HG03045 (cell line): ENCODE results near the gene BPNT1.
"Not testable (repeated sequence)": the region's sequence is repeated elsewhere in the genome, so short reads cannot be mapped to it uniquely, and the experiment has no call there.

Experiments
- ATAC-seq: cut with Tn5 transposase; IDR thresholded peaks from one replicate; pipeline ENCODE4 v1.9.1; 2021; ENCODE audit warnings: mild to moderate bottlenecking, moderate library complexity; ENCODE audit not compliant: unreplicated experiment

Gene BPNT1

GRCh38 chr1:220089650-220090556 is at the start of gene BPNT1:
BPNT1 (minus strand) TSS chr1:220089788; CDS start chr1:220079846, 9,942 bp downstream.
- peak; percentile 67 for ATAC-seq

DNA sequence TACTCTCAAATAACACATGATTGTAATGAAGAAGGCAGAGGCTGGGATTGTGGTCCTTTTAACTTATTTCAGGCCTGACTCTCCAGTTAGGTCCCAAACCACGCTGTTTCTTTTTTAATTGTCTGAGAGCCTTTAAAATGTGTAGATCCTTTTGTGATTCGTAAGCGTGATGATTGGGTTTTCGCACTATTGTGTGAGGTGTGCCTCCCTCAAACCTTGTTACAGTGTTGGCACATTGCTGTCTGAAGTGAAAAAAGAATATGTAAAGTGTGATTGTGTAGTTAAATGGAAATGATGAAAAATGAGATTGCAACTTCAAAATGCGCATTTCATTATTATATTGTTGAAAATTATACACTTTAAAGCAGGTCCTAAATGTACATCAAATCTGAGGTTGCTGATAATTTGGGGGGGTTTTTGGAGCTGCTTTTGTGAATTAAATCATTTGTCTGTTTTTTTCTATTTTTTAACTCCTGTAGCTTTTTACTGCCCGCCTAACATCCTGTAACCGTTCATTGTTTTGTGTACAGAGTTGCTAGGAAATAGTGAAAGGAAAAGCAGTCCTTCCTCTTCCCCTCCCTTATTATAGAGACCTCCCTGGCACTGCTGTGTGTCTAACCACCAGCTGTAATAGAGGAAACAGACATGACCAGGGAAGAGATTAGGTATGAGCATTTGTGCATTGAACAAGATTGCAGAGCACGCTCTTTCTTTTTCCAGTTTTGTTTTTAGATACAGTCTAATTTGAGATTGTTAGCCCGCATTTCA is 47.6 kb upstream of the BPNT1 start:
- no peak for ATAC-seq

- no peak for ATAC-seq
These were observed 46.2 kb upstream of the BPNT1 start for GRCh38 chr1:220135755-220136154.

- no peak for ATAC-seq
These were observed 40.1 kb upstream of the BPNT1 start for GRCh38 chr1:220129479-220130210.

DNA sequence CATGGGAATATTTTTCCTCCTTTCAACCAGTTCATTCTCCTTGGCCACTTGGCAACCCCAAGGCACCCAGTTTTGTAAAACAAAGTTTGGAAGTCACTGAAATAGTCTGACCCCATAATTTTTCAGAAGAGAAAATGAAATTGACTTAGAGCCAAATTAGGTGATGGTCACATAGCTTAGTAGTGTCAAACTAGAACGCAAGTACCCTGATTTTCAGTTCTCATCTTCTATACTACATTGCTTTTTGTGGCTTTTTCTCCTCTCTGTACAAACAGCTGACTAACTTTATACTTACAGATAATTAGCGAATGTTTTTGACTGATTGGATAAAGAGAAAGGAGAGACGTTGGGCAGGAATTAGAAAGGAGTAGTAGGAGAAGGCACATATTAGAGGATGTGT is 37.5 kb upstream of the BPNT1 start:
- no peak for ATAC-seq

DNA sequence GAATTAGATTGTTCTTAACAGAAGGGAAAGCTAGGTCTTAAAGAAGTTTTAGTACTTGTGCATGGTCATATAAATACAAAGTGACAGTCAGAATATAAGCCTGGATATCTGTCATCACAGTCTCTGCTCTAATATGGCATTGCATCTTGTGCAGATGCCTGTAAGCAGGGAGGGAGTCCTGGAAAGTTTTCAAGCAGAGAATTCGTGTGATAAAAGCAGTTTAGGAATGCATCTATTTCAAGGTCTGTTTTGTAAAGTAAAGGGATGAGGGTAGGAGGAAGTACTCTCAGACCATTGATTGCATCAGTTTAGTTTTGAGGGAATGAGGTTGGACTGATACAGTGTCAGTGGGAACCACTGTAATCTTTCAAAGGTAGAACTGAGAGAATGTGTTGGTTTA is 35.0 kb upstream of the BPNT1 start:
- no peak for ATAC-seq

DNA sequence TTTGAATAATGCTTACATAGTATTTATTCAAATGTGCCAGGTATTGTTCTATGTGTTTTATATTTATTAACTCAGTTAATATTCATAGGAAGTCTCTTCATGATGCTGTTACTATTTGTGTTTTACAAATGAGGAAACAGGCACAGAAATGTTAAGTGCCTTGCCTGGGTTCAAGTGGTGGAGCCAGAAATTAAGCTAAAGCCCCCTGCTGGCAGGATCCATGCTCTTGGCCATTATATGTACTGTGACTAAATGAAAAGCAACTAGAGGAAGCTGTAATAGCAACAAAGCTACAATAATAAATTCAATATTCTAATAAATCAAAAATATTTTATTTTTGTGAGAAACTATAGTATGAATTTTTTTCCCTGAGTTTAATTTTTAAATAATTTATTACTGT is 34.3 kb upstream of the BPNT1 start:
- ATAC-seq, result no peak

GRCh38 chr1:220123066-220123465 is 33.5 kb upstream of the BPNT1 start:
- ATAC-seq, result no peak

DNA sequence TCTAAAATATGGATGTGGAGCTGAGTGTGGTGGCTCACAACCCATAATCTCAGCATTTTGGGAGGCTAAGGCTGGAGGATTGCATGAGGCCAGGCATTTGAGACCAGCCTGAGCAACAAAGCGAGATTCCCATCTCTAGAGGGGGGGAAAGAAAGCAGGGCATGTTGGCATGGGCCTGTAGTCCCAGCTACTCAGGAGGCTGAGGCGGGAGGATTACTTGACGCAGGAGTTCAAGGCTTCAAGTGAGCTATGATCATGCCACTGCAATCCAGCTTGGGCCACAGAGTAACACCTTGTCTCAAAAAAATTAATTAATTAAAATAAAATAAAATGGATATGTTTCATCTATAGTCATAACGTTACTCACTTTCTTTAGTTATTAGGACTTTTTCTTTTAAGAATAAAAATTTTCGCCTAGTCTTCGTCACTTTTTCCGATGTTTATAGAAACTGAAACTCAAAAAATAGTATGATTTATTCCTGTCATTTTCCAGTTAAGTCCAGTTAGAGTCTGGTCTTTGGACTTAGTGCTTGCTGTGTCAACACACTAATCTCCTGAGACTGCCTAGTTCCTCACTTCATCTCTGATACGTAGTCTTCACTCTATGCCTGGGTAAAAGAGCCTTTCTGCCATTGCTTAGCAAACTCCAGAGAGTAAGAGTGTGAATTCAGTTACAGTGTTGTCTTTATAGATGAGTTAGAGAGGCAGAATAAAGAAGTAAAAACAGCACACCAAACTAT is 32.4 kb upstream of the BPNT1 start:
- ATAC-seq, result no peak

GRCh38 chr1:220119043-220119512 is 29.5 kb upstream of the BPNT1 start:
- no peak for ATAC-seq

DNA sequence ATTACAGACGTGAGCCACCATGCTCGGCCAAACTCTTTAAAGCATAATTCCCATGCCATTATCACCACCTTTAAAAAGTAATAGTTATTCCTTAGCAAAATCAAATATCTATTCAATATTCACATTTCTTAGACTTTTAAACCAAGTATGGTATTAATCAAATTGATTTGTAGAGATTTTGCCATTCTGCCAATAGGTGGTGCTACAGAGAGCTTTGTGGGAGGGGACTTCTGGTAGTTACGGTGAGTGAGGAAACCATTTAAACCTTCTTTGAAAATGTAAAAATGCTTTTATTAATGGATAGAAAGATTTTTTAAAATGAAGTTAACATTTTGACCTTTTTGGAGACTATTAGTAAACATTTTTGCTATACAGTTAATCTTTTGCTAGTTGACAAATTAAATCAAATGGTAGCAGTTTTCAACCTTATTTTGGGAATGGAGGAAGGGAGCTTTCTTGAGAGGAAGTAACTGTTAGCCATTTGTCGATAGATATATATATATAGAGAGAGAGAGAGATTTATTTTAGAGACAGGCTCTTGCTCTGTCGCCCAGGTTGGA is 23.6 kb upstream of the BPNT1 start:
- ATAC-seq, result no peak

DNA sequence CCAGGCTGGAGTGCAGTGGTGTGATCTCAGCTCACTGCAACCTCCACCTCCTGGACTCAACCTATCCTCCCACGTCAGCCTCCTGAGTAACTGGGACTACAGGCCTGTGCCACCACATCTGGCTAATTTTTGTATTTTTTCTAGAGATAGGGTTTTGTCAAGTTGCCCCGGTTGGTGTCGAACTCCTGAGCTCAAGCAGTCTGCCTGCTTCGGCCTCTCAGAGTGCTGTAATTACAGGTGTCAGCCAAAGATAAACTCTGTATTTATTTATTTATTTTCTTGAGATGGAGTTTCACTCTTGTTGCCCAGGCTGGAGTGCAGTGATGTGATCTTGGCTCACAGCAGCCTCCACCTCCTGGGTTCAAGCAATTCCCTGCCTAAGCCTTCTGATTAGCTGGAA is 23.0 kb upstream of the BPNT1 start:
- not testable (repeated sequence) for ATAC-seq

GRCh38 chr1:220110473-220110872 is 20.9 kb upstream of the BPNT1 start:
- not testable (repeated sequence) for ATAC-seq

DNA sequence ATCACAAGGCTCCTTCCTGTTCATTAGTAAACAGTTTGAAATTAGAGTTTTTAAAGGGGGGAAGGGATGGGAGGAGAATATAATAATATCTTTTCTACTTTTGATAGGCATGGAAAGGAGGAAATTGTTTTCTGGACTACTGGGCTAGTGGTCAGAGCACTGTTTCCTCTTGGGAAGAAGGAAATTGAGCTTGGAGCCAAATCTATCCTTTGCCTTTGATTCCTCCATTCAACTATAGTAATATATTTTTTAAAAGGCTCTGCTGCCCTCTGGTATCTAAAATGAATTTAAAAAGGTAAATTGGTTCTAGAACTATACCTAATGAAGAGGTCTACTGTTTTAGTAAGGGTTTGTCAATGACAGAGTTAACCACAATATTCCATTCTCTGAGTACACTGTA is 10.2 kb upstream of the BPNT1 start:
- no peak for ATAC-seq

- ATAC-seq, result peak; percentile 65
These were observed 4.7 kb upstream of the BPNT1 start, which contains the start of gene IARS2 for GRCh38 chr1:220094016-220094911. IARS2 (plus strand) TSS chr1:220094132; CDS start chr1:220094217, 85 bp downstream.

DNA sequence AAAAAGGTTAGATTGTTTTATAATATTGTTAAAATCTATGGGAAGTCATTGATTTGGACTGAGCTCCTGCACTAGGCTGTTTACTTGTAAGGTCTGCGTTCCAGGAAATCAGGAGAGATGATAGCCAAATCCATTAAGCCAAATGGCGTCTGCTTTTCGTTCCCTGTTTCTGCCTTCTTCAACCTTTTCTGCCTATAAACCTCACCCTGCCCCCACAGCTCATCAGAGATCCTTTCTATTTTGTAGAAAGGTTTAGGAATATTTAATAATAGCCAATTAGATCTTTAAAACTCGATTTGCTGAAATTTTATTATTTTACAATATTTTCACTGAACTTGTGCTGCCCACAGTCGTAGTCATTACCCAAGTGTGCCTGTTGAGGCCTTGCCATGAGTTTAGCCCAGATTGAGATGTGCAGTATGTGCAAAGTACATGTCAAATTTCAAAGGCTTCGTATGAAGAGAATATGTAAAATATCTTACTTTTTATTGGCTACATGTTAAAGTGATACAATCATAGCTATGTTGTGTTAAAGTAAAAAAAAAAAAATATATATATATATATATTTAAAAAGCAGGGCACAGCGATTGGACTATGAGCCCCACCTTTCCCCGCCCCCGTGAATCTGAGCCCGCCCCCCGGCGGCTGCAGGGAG is 3.9 kb upstream of the BPNT1 start:
- no peak for ATAC-seq

- ATAC-seq, result no peak
These were observed 3.1 kb upstream of the BPNT1 start for GRCh38 chr1:220092694-220093093.

- ATAC-seq, result peak; percentile 45
These were observed 3.3 kb downstream of the BPNT1 start for GRCh38 chr1:220086261-220086686.
